Left lung (tissue), 10 donors: ENCODE results near the gene IMPA2. TPM values are rescaled to one million over a fixed set of nuclear protein-coding genes. Genes with fewer than 3 reads are reported as not detected.
"Not testable (repeated sequence)": the region's sequence is repeated elsewhere in the genome, so short reads cannot be mapped to it uniquely, and the experiment has no call there.

Experiments
- ATAC-seq: fragments of 200-7000 bp; cut with Tn5 transposase; one replicate; pipeline ENCODE4 v1.9.1; 2020; ENCODE audit warnings: moderate library complexity
- DNase-seq, 4 donors: peaks; one replicate each; pipeline ENCODE4 v3.0.0-alpha.2; 2013 to 2020
- H3K27ac ChIP-seq, 2 donors: fragments of 200-600 bp; sonication (generic) in 1 of 2; one replicate each; pipeline versions ENCODE4 v1.5.0 to v1.8.0; 2020 to 2021
- H3K27me3 ChIP-seq, 2 donors: fragments of 200-600 bp; sonication (generic) in 1 of 2; one replicate each; pipeline versions ENCODE4 v1.5.0 to v1.8.0; 2020 to 2021
- H3K36me3 ChIP-seq, 2 donors: fragments of 200-600 bp; sonication (generic) in 1 of 2; one replicate each; pipeline versions ENCODE4 v1.5.0 to v1.8.0; 2020 to 2021
- H3K4me1 ChIP-seq, 2 donors: fragments of 200-600 bp; one replicate each; pipeline ENCODE4 v1.8.0; 2021
- H3K4me3 ChIP-seq, 2 donors: fragments of 200-600 bp; sonication (generic) in 1 of 2; one replicate each; pipeline versions ENCODE4 v1.5.0 to v1.8.0; 2020 to 2021; ENCODE audit warnings: mild to moderate bottlenecking in 1 of 2
- H3K9me3 ChIP-seq, 2 donors: fragments of 200-600 bp; sonication (generic) in 1 of 2; one replicate each; pipeline versions ENCODE4 v1.5.0 to v1.8.0; 2020 to 2021
- CTCF ChIP-seq, 2 donors: fragments of 200-600 bp; sonication (generic) in 1 of 2; IDR thresholded peaks; one replicate each; pipeline versions ENCODE4 v1.5.0 to v1.8.0; 2021; ENCODE audit warnings: antibody characterized with exemption in 2 of 2
- intact Hi-C, 2 donors: fragments of 100-400 bp; cut with DNase I; formaldehyde crosslinking; loops; one replicate each; pipeline versions ENCODE4 v1.11.2 to v1.14.2; 2022
- polyA plus RNA-seq, 6 donors: library from polyadenylated mRNA; unstranded; fragments of 120-200 nt; gene quantifications; one replicate each; pipeline ENCODE4 v1.2.1, GENCODE V29; 2013; ENCODE audit not compliant: insufficient read length in 6 of 6
- total RNA-seq, 2 donors: library from RNA; stranded (reverse); fragmentation: NEBNext Ultra II Directional; extraction: Animal tissue kit (Norgen Biotek cat#: 25700); gene quantifications; one replicate each; pipeline ENCODE4 v1.2.1, GENCODE V29; 2021
- donor health status: DM: no; HTN: yes; CAD: no.
- donor health status: DM: no; HTN: no; CAD: no.

The IMPA2 gene
- total and polyA plus RNA-seq, 8 donors, result 62.2 to 93.4 (median 82.2) TPM

- peak; percentile 80 for ATAC-seq
- peak in 3 of 4 donors; percentile 81 to 85 (median 84) for DNase-seq
- no peak for TF ChIP-seq CTCF (IDR thresholded peaks at IDR 0.05)
Observed at GRCh38 chr18:11955239-11956029, 25.9 kb upstream of the IMPA2 start.

GRCh38 chr18:11956371-11957308, 24.7 kb upstream of the IMPA2 start:
- intact Hi-C loops, result no loop called here
- H3K36me3 ChIP-seq, result no peaks in the 10 kb centered on the region
- H3K9me3 ChIP-seq, result peaks cover 0 to 21% of the 10 kb centered on the region in 2 donors
- H3K27ac ChIP-seq, result peak overlapping the region in 1 of 2 donors; percentile 79
- no peak overlapping the region for H3K4me3 ChIP-seq
- no peak for ATAC-seq
- peaks cover 7 to 17% of the 10 kb centered on the region in 2 donors for H3K4me1 ChIP-seq
- no peak for DNase-seq
- H3K27me3 ChIP-seq, result no peaks in the 10 kb centered on the region
- TF ChIP-seq CTCF (IDR thresholded peaks at IDR 0.05), result no peak

More at GRCh38 chr18:11955239-11956029, 25.9 kb upstream of the IMPA2 start:
- H3K27me3 ChIP-seq, result no peaks in the 10 kb centered on the region
- peaks cover 7 to 17% of the 10 kb centered on the region in 2 donors for H3K4me1 ChIP-seq
- peak overlapping the region; percentile 69 to 79 for H3K27ac ChIP-seq
- intact Hi-C loops, result no loop called here
- no peak overlapping the region for H3K4me3 ChIP-seq
- H3K36me3 ChIP-seq, result no peaks in the 10 kb centered on the region
- peaks cover 0 to 21% of the 10 kb centered on the region in 2 donors for H3K9me3 ChIP-seq

- no peaks in the 10 kb centered on the region for H3K36me3 ChIP-seq
- no peaks in the 10 kb centered on the region for H3K27me3 ChIP-seq
- TF ChIP-seq CTCF (IDR thresholded peaks at IDR 0.05), result no peak
- H3K27ac ChIP-seq, result no peak overlapping the region
- no peak overlapping the region for H3K4me3 ChIP-seq
- no peak for DNase-seq
- H3K9me3 ChIP-seq, result peaks cover 0 to 21% of the 10 kb centered on the region in 2 donors
- H3K4me1 ChIP-seq, result peaks cover 7 to 17% of the 10 kb centered on the region in 2 donors
- intact Hi-C loops, result no loop called here
- no peak for ATAC-seq
Observed at GRCh38 chr18:11957636-11958035, 23.7 kb upstream of the IMPA2 start.

- ATAC-seq, H3K27ac ChIP-seq, H3K4me3 ChIP-seq, H3K36me3 ChIP-seq, intact Hi-C loops, H3K27me3 ChIP-seq: not testable (repeated sequence)
- Histone ChIP-seq H3K4me1 (peaks cover 7 to 14% of the 10 kb centered on the region in 2 donors), H3K9me3 (peaks cover 0 to 21% of the 10 kb centered on the region in 2 donors)
- DNase-seq, result peak in 1 of 4 donors; percentile 49
Observed at GRCh38 chr18:11959651-11960050, 21.7 kb upstream of the IMPA2 start.

- intact Hi-C loops, result no loop called here
- no peaks in the 10 kb centered on the region for H3K36me3 ChIP-seq
- no peak for ATAC-seq
- no peak for TF ChIP-seq CTCF (IDR thresholded peaks at IDR 0.05)
- H3K9me3 ChIP-seq, result peaks cover 0 to 21% of the 10 kb centered on the region in 2 donors
- H3K27ac ChIP-seq, result no peak overlapping the region
- H3K27me3 ChIP-seq, result no peaks in the 10 kb centered on the region
- peaks cover 0 to 2% of the 10 kb centered on the region in 2 donors for H3K4me1 ChIP-seq
- H3K4me3 ChIP-seq, result no peak overlapping the region
- DNase-seq, result no peak
Observed at GRCh38 chr18:11960743-11961380, 20.4 kb upstream of the IMPA2 start.
